ENCODE measurements around the gene ZFAND6.
"Not testable (repeated sequence)": the region's sequence is repeated elsewhere in the genome, so short reads cannot be mapped to it uniquely, and the experiment has no call there.

Gene ZFAND6

GRCh38 chr15:80058851-80059785 is at the start of gene ZFAND6:
TSS of gene ZFAND6 (plus strand) at chr15:80059676. CDS start at chr15:80120345, 60,669 bp downstream.
- peak; percentile 94 for DNase-seq (ENCODE audit: low spot score)

GRCh38 chr15:80010131-80010673 is 49.3 kb upstream of the ZFAND6 start:
- DNase-seq (ENCODE audit: low spot score) = no peak

- not testable (repeated sequence) for DNase-seq (ENCODE audit: low spot score)
Observed at GRCh38 chr15:80011041-80011523, 48.4 kb upstream of the ZFAND6 start.

GRCh38 chr15:80011596-80011995 is 47.9 kb upstream of the ZFAND6 start:
- no peak for DNase-seq (ENCODE audit: low spot score)

- DNase-seq (ENCODE audit: low spot score) = no peak
Observed at GRCh38 chr15:80012060-80012726, 47.3 kb upstream of the ZFAND6 start.

GRCh38 chr15:80014186-80014585 is 45.3 kb upstream of the ZFAND6 start:
- DNase-seq (ENCODE audit: low spot score) = not testable (repeated sequence)

- DNase-seq (ENCODE audit: low spot score) = no peak
Observed at GRCh38 chr15:80015156-80015555, 44.3 kb upstream of the ZFAND6 start.

- not testable (repeated sequence) for DNase-seq (ENCODE audit: low spot score)
Observed at GRCh38 chr15:80016506-80016905, 43.0 kb upstream of the ZFAND6 start.

- DNase-seq (ENCODE audit: low spot score) = not testable (repeated sequence)
Observed at GRCh38 chr15:80017139-80017538, 42.3 kb upstream of the ZFAND6 start.

GRCh38 chr15:80019168-80019745 is 40.2 kb upstream of the ZFAND6 start:
- no peak for DNase-seq (ENCODE audit: low spot score)

GRCh38 chr15:80020149-80020548 is 39.3 kb upstream of the ZFAND6 start:
- not testable (repeated sequence) for DNase-seq (ENCODE audit: low spot score)

- no peak for DNase-seq (ENCODE audit: low spot score)
Observed at GRCh38 chr15:80020731-80021130, 38.7 kb upstream of the ZFAND6 start.

- no peak for DNase-seq (ENCODE audit: low spot score)
Observed at GRCh38 chr15:80026310-80026709, 33.2 kb upstream of the ZFAND6 start.

- no peak for DNase-seq (ENCODE audit: low spot score)
Observed at GRCh38 chr15:80026754-80027153, 32.7 kb upstream of the ZFAND6 start.

GRCh38 chr15:80028937-80029336 is 30.5 kb upstream of the ZFAND6 start:
- no peak for DNase-seq (ENCODE audit: low spot score)

GRCh38 chr15:80031841-80032240 is 27.6 kb upstream of the ZFAND6 start:
- no peak for DNase-seq (ENCODE audit: low spot score)

- no peak for DNase-seq (ENCODE audit: low spot score)
Observed at GRCh38 chr15:80034629-80035028, 24.8 kb upstream of the ZFAND6 start.

- DNase-seq (ENCODE audit: low spot score) = no peak
Observed at GRCh38 chr15:80036071-80036470, 23.4 kb upstream of the ZFAND6 start.

- DNase-seq (ENCODE audit: low spot score) = no peak
Observed at GRCh38 chr15:80041494-80042253, 17.8 kb upstream of the ZFAND6 start.

GRCh38 chr15:80042568-80042967 is 16.9 kb upstream of the ZFAND6 start:
- DNase-seq (ENCODE audit: low spot score) = no peak

- DNase-seq (ENCODE audit: low spot score) = not testable (repeated sequence)
Observed at GRCh38 chr15:80045219-80045618, 14.3 kb upstream of the ZFAND6 start.

GRCh38 chr15:80049046-80049445 is 10.4 kb upstream of the ZFAND6 start:
- no peak for DNase-seq (ENCODE audit: low spot score)

All from HuH-7 (cell line).